SK-N-SH (cell line): ENCODE data around the gene R3HDM2. TPM values are rescaled to one million over a fixed set of nuclear protein-coding genes. Genes with fewer than 3 reads are reported as not detected.

Source experiments
- CTCF ChIA-PET: fragments of 300-600, 350-600 bp; formaldehyde crosslinking; extraction: SDS; loops from one replicate; lab custom pipeline; 2021; lab: Yijun Ruan, JAX
- POLR2A ChIA-PET: fragments of 350-600 bp; sonication (Branson Sonifier 250); formaldehyde crosslinking; extraction: SDS; loops from one replicate; lab custom pipeline; 2020; ENCODE audit warnings: antibody characterized with exemption, inconsistent platforms; lab: Yijun Ruan, JAX
- DNase-seq: peaks from one replicate; pipeline ENCODE4 v3.0.0; 2012
- H2AFZ ChIP-seq: fragments of 200-600 bp; sonication (generic); 2 replicates; pipeline ENCODE4 v1.8.1; 2016; ENCODE audit warnings: antibody characterized with exemption, mild to moderate bottlenecking, low read depth
- H3F3A ChIP-seq: fragments of 200-600 bp; sonication (generic); replicated peaks from 2 replicates; pipeline ENCODE3; 2016; ENCODE audit warnings: antibody characterized with exemption, mild to moderate bottlenecking; ENCODE audit not compliant: insufficient read depth
- H3K27ac ChIP-seq, 2 experiments: fragments of 200-500 bp in 1 of 2; fragments of 200-600 bp in 1 of 2; sonication (Bioruptor generic) in 1 of 2; sonication (generic), shearing (Covaris generic) in 1 of 2; 2 replicates each; pipeline versions ENCODE4 v1.5.1 to v1.6.1; 2014 to 2016; ENCODE audit warnings: low read depth in 2 of 2, inconsistent platforms in 1 of 2, low read length in 1 of 2, mild to moderate bottlenecking in 1 of 2, mixed read lengths in 1 of 2
- H3K27me3 ChIP-seq: fragments of 200-600 bp; sonication (generic), shearing (Covaris generic); 2 replicates; pipeline ENCODE4 v1.6.1; 2016; ENCODE audit warnings: mixed run types; ENCODE audit not compliant: insufficient read depth
- H3K36me3 ChIP-seq, 2 experiments: fragments of 200-500 bp in 1 of 2; fragments of 200-600 bp in 1 of 2; sonication (Bioruptor generic) in 1 of 2; sonication (generic) in 1 of 2; replicated peaks in 1 of 2; 2 replicates each; pipeline versions ENCODE3 to v1.5.1; 2014 to 2016; ENCODE audit warnings: low read length in 1 of 2, mild to moderate bottlenecking in 1 of 2; ENCODE audit not compliant: insufficient read depth in 2 of 2, control insufficient read depth in 1 of 2
- H3K4me1 ChIP-seq, 2 experiments: fragments of 200-500 bp in 1 of 2; fragments of 200-600 bp in 1 of 2; sonication (Bioruptor generic) in 1 of 2; sonication (generic), shearing (Covaris generic) in 1 of 2; 2 replicates each; pipeline versions ENCODE4 v1.5.1 to v1.6.1; 2014 to 2016; ENCODE audit warnings: low read depth in 1 of 2, low read length in 1 of 2, mixed run types in 1 of 2; ENCODE audit not compliant: insufficient read depth in 2 of 2, control insufficient read depth in 1 of 2
- H3K4me2 ChIP-seq: fragments of 200-600 bp; sonication (generic), shearing (Covaris generic); 2 replicates; pipeline ENCODE4 v1.6.1; 2017; ENCODE audit warnings: mixed run types
- H3K4me3 ChIP-seq, 2 experiments: fragments of 200-500 bp in 1 of 2; fragments of 200-600 bp in 1 of 2; sonication (Bioruptor generic) in 1 of 2; sonication (generic), shearing (Covaris generic) in 1 of 2; 2 replicates each; pipeline versions ENCODE4 v1.5.1 to v1.8.1; 2014 to 2016; ENCODE audit warnings: low read depth in 2 of 2, inconsistent platforms in 1 of 2, low read length in 1 of 2, mild to moderate bottlenecking in 1 of 2, mixed read lengths in 1 of 2, moderate library complexity in 1 of 2
- H3K79me2 ChIP-seq: fragments of 200-600 bp; sonication (generic); 2 replicates; pipeline ENCODE4 v1.8.1; 2017; ENCODE audit warnings: mild to moderate bottlenecking; ENCODE audit not compliant: insufficient read depth
- H3K9ac ChIP-seq: fragments of 200-600 bp; sonication (generic); 2 replicates; pipeline ENCODE4 v1.6.1; 2017; ENCODE audit warnings: mixed run types
- H3K9me2 ChIP-seq: fragments of 200-600 bp; sonication (generic); 2 replicates; pipeline ENCODE4 v1.6.1; 2017; ENCODE audit warnings: mixed run types
- H3K9me3 ChIP-seq: fragments of 200-600 bp; sonication (generic); 2 replicates; pipeline ENCODE4 v1.6.1; 2017; ENCODE audit warnings: mixed run types, mild to moderate bottlenecking, moderate library complexity
- H4K20me1 ChIP-seq: fragments of 200-600 bp; sonication (generic); 2 replicates; pipeline ENCODE4 v1.6.1; 2017; ENCODE audit warnings: mild to moderate bottlenecking, mixed run types; ENCODE audit not compliant: insufficient read depth
- EP300 ChIP-seq, 2 experiments: IDR thresholded peaks; 2 replicates each; pipeline versions ENCODE4 v1.4.0 to v1.6.1; 2012; ENCODE audit warnings: borderline replicate concordance in 1 of 2, low read depth in 1 of 2, low read length in 1 of 2
- FOSL2 ChIP-seq: IDR thresholded peaks from 2 replicates; pipeline ENCODE4 v1.4.0; 2012; ENCODE audit warnings: low read depth, mild to moderate bottlenecking, moderate library complexity, borderline replicate concordance
- GATA2 ChIP-seq: sonication (generic); formaldehyde crosslinking; IDR thresholded peaks from 2 replicates; pipeline ENCODE4 v1.5.0; 2020; ENCODE audit warnings: mild to moderate bottlenecking, missing genetic modification reagents
- MEF2A ChIP-seq: IDR thresholded peaks from 2 replicates; pipeline ENCODE4 v1.4.0; 2012; ENCODE audit warnings: low read depth, borderline replicate concordance
- MXI1 ChIP-seq: IDR thresholded peaks from 2 replicates; pipeline ENCODE4 v1.6.1; 2012; ENCODE audit warnings: mild to moderate bottlenecking, low read depth, low read length, improper control_type of control experiment
- POLR2AphosphoS5 ChIP-seq: IDR thresholded peaks from 2 replicates; pipeline ENCODE4 v1.6.1; 2012; ENCODE audit warnings: low read depth, low read length
- SIN3A ChIP-seq: IDR thresholded peaks from 2 replicates; pipeline ENCODE4 v1.6.1; 2012; ENCODE audit warnings: low read depth, mild to moderate bottlenecking, low read length, moderate library complexity, borderline replicate concordance
- SMC3 ChIP-seq: IDR thresholded peaks from 2 replicates; pipeline ENCODE4 v1.6.1; 2012; ENCODE audit warnings: low read depth, low read length, improper control_type of control experiment
- TEAD4 ChIP-seq: IDR thresholded peaks from 2 replicates; pipeline ENCODE4 v1.4.0; 2012; ENCODE audit warnings: mild to moderate bottlenecking, borderline replicate concordance; ENCODE audit not compliant: insufficient read depth
- YY1 ChIP-seq: IDR thresholded peaks from 2 replicates; pipeline ENCODE4 v1.4.0; 2012; ENCODE audit warnings: low read depth, mild to moderate bottlenecking
- WGBS: methylation state at CpG from one replicate; pipeline ENCODE4 v1.1.6; 2017; ENCODE audit warnings: low lambda C conversion rate; 5-methylcytosine and 5-hydroxymethylcytosine counted together
- polyA plus RNA-seq, 3 experiments: library from polyadenylated mRNA; depleted of rRNA; stranded (reverse); fragments of >200 nt; gene quantifications; 2 replicates each; pipeline ENCODE4 v1.2.3, GENCODE V29; 2012
- TF ChIP-seq, protein P1 (sequence below): fragments of 200-600 bp; sonication (generic); IDR thresholded peaks from 2 replicates; pipeline ENCODE4 v1.6.1; 2017; ENCODE audit warnings: antibody characterized with exemption, mild to moderate bottlenecking, moderate library complexity
- TF ChIP-seq, protein P2 (sequence below): IDR thresholded peaks from 2 replicates; pipeline ENCODE4 v1.4.0; 2012; ENCODE audit warnings: low read depth

Gene R3HDM2
- polyA plus RNA-seq, 1 of the 3 experiments (the other 2 are of a cell fraction), result 23.1 TPM

DNA sequence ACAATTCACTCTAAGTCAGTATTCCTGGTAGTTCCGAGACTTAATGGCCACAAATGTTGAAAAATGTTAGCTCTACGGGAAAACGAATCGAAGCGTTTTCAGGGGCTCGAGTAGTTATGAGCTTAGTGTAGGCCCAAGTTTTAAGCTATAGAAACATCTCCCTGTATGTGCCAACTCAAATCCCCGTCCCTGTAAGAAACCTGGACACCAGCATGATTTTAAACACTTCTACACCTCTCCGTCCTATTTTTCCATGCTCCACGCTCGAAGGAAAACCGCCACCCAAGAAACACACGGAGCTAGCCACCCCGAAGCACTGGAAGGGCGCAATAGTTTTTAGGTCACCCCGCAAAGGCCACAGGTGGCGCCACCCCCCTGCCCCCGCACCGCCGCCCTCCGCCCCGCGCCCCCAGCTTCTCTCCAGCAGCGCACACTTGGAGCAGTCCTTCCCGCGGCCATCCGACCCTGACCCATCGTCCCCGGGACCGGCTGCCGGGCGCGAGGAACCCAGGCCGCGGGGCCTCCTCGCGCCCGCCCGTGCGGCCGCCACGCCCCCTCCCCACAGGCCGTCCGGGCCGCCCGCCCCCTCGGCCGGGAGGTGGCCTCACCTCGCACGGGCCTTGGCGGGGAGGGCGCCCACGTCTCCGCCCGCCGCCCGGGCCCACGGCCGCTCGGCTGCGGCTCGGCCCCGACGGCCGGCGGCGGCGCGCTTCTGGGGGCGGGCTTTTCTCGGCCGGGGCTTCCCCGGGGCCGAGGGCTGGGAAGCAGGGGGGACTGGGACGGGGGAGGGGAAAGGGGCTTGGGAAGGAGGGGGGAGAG lies 522 bp downstream of the R3HDM2 start:
- POLR2A ChIA-PET, result interaction anchor here (0.6 to 1.2 kb wide), 5 partner anchors 12 to 158 kb away, joined by 3 to 5 read pairs (median 3); no protein-coding TSS in a partner anchor
- Histone ChIP-seq H3K4me1 (peaks cover 0 to 3% of the 10 kb centered on the region in 2 experiments; a peak in 1 of 4 replicates), H3K9ac (peak overlapping the region; percentile 82), H3K4me2 (peak overlapping the region; percentile 78), H3K27ac (peak overlapping the region; percentile 75 to 84)
- WGBS, result under 1% methylated on average over 27 of the region's 74 CpGs
- DNase-seq, result no peak
- peak; percentile 1; the same call in 1 of the 2 replicates for TF ChIP-seq MXI1
- TF ChIP-seq FOSL2, result no peak
- TF ChIP-seq EP300 (IDR thresholded peaks at IDR 0.05; ENCODE audit: borderline replicate concordance in 1 of 2, low read depth in 1 of 2, low read length in 1 of 2), result no peak
- TF ChIP-seq TEAD4, result no peak
- no peak for TF ChIP-seq SMC3
- TF ChIP-seq, protein P1, sequence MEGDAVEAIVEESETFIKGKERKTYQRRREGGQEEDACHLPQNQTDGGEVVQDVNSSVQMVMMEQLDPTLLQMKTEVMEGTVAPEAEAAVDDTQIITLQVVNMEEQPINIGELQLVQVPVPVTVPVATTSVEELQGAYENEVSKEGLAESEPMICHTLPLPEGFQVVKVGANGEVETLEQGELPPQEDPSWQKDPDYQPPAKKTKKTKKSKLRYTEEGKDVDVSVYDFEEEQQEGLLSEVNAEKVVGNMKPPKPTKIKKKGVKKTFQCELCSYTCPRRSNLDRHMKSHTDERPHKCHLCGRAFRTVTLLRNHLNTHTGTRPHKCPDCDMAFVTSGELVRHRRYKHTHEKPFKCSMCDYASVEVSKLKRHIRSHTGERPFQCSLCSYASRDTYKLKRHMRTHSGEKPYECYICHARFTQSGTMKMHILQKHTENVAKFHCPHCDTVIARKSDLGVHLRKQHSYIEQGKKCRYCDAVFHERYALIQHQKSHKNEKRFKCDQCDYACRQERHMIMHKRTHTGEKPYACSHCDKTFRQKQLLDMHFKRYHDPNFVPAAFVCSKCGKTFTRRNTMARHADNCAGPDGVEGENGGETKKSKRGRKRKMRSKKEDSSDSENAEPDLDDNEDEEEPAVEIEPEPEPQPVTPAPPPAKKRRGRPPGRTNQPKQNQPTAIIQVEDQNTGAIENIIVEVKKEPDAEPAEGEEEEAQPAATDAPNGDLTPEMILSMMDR, result 0 out of 2 replicates have a peak, but pooled peaks have one; percentile 24
- TF ChIP-seq, all 33 proteins: peak for 2
- Histone ChIP-seq H2AFZ (peak overlapping the region; percentile 42; the same call in 1 of the 2 replicates), H3K9me2 (no peaks in the 10 kb centered on the region), H4K20me1 (no peaks in the 10 kb centered on the region), H3K36me3 (no peaks in the 10 kb centered on the region), H3K4me3 (peak overlapping the region; percentile 56 to 67), H3K9me3 (no peaks in the 10 kb centered on the region), H3K27me3 (no peaks in the 10 kb centered on the region), H3F3A (peaks cover 9% of the 10 kb centered on the region), H3K79me2 (peaks cover 45% of the 10 kb centered on the region)
- CTCF ChIA-PET, result interaction anchor here (0.8 to 2.1 kb wide), 10 partner anchors 9 to 216 kb away, joined by 3 to 10 read pairs (median 4); partner anchors contain the start of gene INHBE

DNA sequence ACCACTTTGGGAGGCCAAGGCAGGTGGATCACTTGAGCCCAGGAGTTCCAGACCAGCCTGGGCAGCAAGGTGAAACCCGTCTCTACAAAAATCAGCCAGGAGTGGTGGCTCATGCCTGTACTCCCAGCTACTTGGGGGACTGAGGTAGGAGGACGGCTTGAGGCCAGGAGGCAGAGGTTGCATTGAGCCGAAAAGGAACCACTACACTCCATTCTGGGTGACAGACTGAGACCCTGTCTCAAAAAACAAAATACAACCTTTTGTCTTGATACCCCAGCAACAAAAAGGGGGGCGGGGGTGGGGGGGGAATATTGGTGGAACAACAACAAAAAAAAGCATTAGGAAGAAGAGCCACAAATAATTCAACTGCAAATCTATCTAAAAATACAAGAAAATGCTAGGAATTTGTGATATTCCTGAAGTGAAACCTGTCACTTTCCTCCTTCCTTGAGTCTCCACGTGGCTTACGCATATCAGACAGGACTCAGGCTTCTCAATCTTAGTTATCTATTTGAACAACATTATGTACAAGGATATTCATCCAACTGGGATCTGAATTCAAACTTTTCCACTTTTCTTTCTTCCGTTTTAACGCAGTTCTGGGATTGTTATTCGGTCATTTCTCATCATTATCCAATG lies 1.3 kb downstream of the R3HDM2 start:
- DNase-seq, result no peak
- peak overlapping the region; percentile 78 for H3K4me2 ChIP-seq
- H3F3A ChIP-seq, result peaks cover 9% of the 10 kb centered on the region
- H4K20me1 ChIP-seq, result no peaks in the 10 kb centered on the region
- peaks cover 0 to 3% of the 10 kb centered on the region in 2 experiments; a peak in 1 of 4 replicates for H3K4me1 ChIP-seq
- H3K9ac ChIP-seq, result peak overlapping the region; percentile 82
- H3K36me3 ChIP-seq, result peaks cover 0 to 2% of the 10 kb centered on the region in 2 experiments
- no peaks in the 10 kb centered on the region for H3K9me2 ChIP-seq
- WGBS, result 43% methylated on average over 9 of the region's 9 CpGs
- POLR2A ChIA-PET, result interaction anchor here (0.6 to 1.2 kb wide), 5 partner anchors 11 to 158 kb away, joined by 3 to 5 read pairs (median 3); no protein-coding TSS in a partner anchor
- peak overlapping the region; percentile 56 to 67 for H3K4me3 ChIP-seq
- H3K27ac ChIP-seq, result peak overlapping the region; percentile 75 to 84
- no peak for TF ChIP-seq POLR2AphosphoS5
- TF ChIP-seq, protein P2, sequence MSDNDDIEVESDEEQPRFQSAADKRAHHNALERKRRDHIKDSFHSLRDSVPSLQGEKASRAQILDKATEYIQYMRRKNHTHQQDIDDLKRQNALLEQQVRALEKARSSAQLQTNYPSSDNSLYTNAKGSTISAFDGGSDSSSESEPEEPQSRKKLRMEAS, result 0 out of 2 replicates have a peak, but pooled peaks have one; percentile 12
- TF ChIP-seq MXI1, result peak; percentile 89
- no peak for TF ChIP-seq MEF2A
- TF ChIP-seq GATA2 (CRISPR knock-in tag), result no peak
- TF ChIP-seq SIN3A, result 0 out of 2 replicates have a peak, but pooled peaks have one; percentile 61
- no peak for TF ChIP-seq YY1
- no peaks in the 10 kb centered on the region for H3K27me3 ChIP-seq
- H2AFZ ChIP-seq, result peak overlapping the region; percentile 42; the same call in 1 of the 2 replicates
- H3K9me3 ChIP-seq, result no peaks in the 10 kb centered on the region
- peaks cover 52% of the 10 kb centered on the region for H3K79me2 ChIP-seq
- CTCF ChIA-PET, result interaction anchor here (0.6 to 2.1 kb wide), 13 partner anchors 9 to 216 kb away, joined by 3 to 10 read pairs (median 4); partner anchors contain the start of genes GLI1 and INHBE
